Stimulated activated CD8-positive, alpha-beta memory T cell treated with anti-CD3 and anti-CD28 coated beads, Interleukin-15, amount 100 ng/mL, for 4 hours (primary cell): Measurements from ENCODE around the gene PHYKPL.
"Not testable (repeated sequence)": the region's sequence is repeated elsewhere in the genome, so short reads cannot be mapped to it uniquely, and the experiment has no call there.

Source experiments
- DNase-seq, 2 donors: peaks; one replicate each; pipeline ENCODE4 v3.0.0-alpha.2; 2020; ENCODE audit warnings: low read depth in 2 of 2

PHYKPL gene

GRCh38 chr5:178264044-178264443 lies 31.4 kb upstream of the PHYKPL start:
- DNase-seq, result no peak

GRCh38 chr5:178261666-178262600 lies 29.3 kb upstream of the PHYKPL start:
- DNase-seq, result no peak

- no peak for DNase-seq
These were observed 27.3 kb upstream of the PHYKPL start for GRCh38 chr5:178259623-178260536.

GRCh38 chr5:178257650-178258049 lies 25.0 kb upstream of the PHYKPL start:
- DNase-seq, result no peak

GRCh38 chr5:178256746-178257145 lies 24.1 kb upstream of the PHYKPL start:
- DNase-seq, result no peak

GRCh38 chr5:178253632-178254031 lies 21.0 kb upstream of the PHYKPL start:
- DNase-seq, result not testable (repeated sequence)

GRCh38 chr5:178252258-178252657 lies 19.7 kb upstream of the PHYKPL start:
- DNase-seq, result no peak

GRCh38 chr5:178250263-178250662 lies 17.7 kb upstream of the PHYKPL start:
- DNase-seq, result no peak

- DNase-seq, result no peak
These were observed 16.8 kb upstream of the PHYKPL start for GRCh38 chr5:178249191-178249989.

GRCh38 chr5:178248750-178249149 lies 16.1 kb upstream of the PHYKPL start:
- DNase-seq, result no peak

GRCh38 chr5:178247481-178248456 lies 15.2 kb upstream of the PHYKPL start:
- no peak for DNase-seq

- DNase-seq, result no peak
These were observed 14.2 kb upstream of the PHYKPL start for GRCh38 chr5:178246624-178247279.

GRCh38 chr5:178245389-178245788 lies 12.8 kb upstream of the PHYKPL start:
- no peak for DNase-seq

- no peak for DNase-seq
These were observed 12.0 kb upstream of the PHYKPL start for GRCh38 chr5:178244576-178244975.

GRCh38 chr5:178242416-178242815 lies 9.8 kb upstream of the PHYKPL start:
- no peak for DNase-seq

GRCh38 chr5:178241688-178242231 lies 9.2 kb upstream of the PHYKPL start:
- no peak for DNase-seq

GRCh38 chr5:178241231-178241663 lies 8.6 kb upstream of the PHYKPL start:
- DNase-seq, result no peak

- DNase-seq, result no peak
These were observed 8.2 kb upstream of the PHYKPL start for GRCh38 chr5:178240766-178241165.

- DNase-seq, result no peak
These were observed 7.7 kb upstream of the PHYKPL start for GRCh38 chr5:178240341-178240741.
